ENCODE measurements around the gene OR51B6. TPM values are rescaled to one million over a fixed set of nuclear protein-coding genes. Genes with fewer than 3 reads are reported as not detected.

The OR51B6 gene
- total and polyA plus RNA-seq, 4 donors: not detected

DNA sequence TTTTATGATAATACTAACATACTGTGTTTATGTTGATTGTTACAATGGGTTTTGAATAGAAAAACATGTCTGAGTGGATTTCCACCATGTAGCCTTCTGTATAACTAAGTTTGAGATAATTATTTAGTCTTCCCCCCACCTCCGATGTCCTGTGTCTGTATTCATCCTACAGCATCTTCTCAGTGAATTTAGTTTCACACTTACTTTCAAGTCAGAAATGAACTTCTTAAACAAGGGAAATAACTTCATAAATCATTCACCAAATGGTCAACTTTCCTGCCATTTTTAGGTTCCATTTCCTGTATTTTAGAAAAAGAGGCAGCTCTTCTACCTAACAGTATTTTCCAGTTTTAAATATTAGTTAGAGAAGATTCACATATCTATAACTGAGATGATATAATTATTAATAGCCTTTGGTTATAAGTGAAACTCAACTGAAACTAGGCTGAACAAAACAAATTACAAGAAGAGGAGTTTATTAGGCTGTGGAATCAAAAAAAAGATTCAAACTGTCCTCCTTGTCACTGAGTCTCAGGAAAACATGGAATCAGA, 11.5 kb upstream of the OR51B6 start:
- no peaks in the 10 kb centered on the region for H3K4me1 ChIP-seq (ENCODE audit: control insufficient read depth in 5 of 5, insufficient read depth in 5 of 5, low read length in 5 of 5)
- H3K36me3 ChIP-seq (ENCODE audit: control insufficient read depth in 4 of 4, insufficient read depth in 4 of 4, low read length in 4 of 4): no peaks in the 10 kb centered on the region
- no peak for ATAC-seq (ENCODE audit: insufficient read depth, low FRiP score)
- no peak overlapping the region for H3K4me3 ChIP-seq
- 66 to 84% methylated on average over 1 of the region's 1 CpG for WGBS, 2 donors
- no peak overlapping the region for H3K27ac ChIP-seq (ENCODE audit: low read depth in 1 of 2, low read length in 1 of 2)
- no peak for DNase-seq
- no peaks in the 10 kb centered on the region for H3K27me3 ChIP-seq (ENCODE audit: control insufficient read depth in 3 of 3, insufficient read depth in 3 of 3, low read length in 2 of 3)
- H3K9ac ChIP-seq (ENCODE audit: insufficient read depth in 1 of 2, low read length in 2 of 2): no peak overlapping the region
- TF ChIP-seq, protein P1, sequence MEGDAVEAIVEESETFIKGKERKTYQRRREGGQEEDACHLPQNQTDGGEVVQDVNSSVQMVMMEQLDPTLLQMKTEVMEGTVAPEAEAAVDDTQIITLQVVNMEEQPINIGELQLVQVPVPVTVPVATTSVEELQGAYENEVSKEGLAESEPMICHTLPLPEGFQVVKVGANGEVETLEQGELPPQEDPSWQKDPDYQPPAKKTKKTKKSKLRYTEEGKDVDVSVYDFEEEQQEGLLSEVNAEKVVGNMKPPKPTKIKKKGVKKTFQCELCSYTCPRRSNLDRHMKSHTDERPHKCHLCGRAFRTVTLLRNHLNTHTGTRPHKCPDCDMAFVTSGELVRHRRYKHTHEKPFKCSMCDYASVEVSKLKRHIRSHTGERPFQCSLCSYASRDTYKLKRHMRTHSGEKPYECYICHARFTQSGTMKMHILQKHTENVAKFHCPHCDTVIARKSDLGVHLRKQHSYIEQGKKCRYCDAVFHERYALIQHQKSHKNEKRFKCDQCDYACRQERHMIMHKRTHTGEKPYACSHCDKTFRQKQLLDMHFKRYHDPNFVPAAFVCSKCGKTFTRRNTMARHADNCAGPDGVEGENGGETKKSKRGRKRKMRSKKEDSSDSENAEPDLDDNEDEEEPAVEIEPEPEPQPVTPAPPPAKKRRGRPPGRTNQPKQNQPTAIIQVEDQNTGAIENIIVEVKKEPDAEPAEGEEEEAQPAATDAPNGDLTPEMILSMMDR (IDR thresholded peaks at IDR 0.05; ENCODE audit: control extremely low read depth, extremely low read depth): no peak
- H3K9me3 ChIP-seq (ENCODE audit: control insufficient read depth in 4 of 4, insufficient read depth in 3 of 4, low read length in 3 of 4): no peaks in the 10 kb centered on the region

DNA sequence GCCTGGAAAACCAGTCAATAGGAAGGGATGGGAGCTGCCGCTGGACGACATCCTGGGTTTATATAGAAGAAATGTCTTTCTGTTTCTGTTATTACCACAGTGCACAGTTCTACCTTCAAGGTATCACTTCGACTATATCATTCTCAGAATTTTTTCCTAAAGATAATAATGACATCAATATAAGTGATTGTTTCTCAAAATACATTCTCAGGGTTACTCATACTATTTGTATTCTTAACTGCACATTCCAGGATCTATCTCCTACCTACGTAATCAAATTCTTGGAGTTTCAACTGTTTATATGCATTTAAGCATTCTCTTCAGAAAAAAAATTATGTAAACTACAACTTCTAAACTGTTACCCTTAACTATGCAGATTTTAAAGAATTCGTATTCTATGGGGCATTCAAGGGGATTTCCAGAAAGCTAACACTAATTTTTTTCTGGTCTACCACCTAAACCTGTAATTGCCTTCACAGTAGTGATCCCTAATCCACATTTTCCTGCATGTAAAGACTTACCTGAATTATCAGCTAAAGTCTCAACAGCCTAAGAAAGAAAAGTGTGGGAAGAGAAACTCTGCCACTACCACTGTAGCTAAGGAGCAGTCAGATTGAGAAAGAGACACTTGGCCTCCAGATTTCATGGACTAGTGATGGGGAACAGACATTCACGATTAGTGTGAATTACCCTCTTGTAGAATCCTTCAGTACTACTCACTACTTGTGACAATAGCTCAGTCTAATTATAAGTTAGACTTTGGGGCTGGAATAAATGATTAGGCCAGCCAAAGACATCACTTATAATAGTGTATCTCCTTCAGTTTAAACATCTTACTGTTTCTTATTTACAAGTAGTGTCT, 7.6 kb upstream of the OR51B6 start, which contains the start of gene OR51B5:
TSS of gene OR51B5 (minus strand) at position 51 of the 862 bp plus-strand sequence. CDS start at position 51, 0 bp downstream.
- DNase-seq (no peak), ATAC-seq (ENCODE audit: insufficient read depth, low FRiP score) (no peak)
- Histone ChIP-seq H3K27ac (ENCODE audit: low read depth in 1 of 2, low read length in 1 of 2) (no peak within 1 kb of the TSS), H3K9me3 (ENCODE audit: control insufficient read depth in 4 of 4, insufficient read depth in 3 of 4, low read length in 3 of 4) (no peaks in the 10 kb centered on the region), H3K4me3 (no peak within 1 kb of the TSS), H3K9ac (ENCODE audit: insufficient read depth in 1 of 2, low read length in 2 of 2) (no peak within 1 kb of the TSS), H3K4me1 (ENCODE audit: control insufficient read depth in 5 of 5, insufficient read depth in 5 of 5, low read length in 5 of 5) (no peaks in the 10 kb centered on the region), H3K36me3 (ENCODE audit: control insufficient read depth in 4 of 4, insufficient read depth in 4 of 4, low read length in 4 of 4) (no peaks in the 10 kb centered on the region), H3K27me3 (ENCODE audit: control insufficient read depth in 3 of 3, insufficient read depth in 3 of 3, low read length in 2 of 3) (no peaks in the 10 kb centered on the region)
- WGBS, 2 donors: 74 to 83% methylated on average over 6 of the region's 6 CpGs
- TF ChIP-seq, protein P1 (IDR thresholded peaks at IDR 0.05; ENCODE audit: control extremely low read depth, extremely low read depth): no peak

DNA sequence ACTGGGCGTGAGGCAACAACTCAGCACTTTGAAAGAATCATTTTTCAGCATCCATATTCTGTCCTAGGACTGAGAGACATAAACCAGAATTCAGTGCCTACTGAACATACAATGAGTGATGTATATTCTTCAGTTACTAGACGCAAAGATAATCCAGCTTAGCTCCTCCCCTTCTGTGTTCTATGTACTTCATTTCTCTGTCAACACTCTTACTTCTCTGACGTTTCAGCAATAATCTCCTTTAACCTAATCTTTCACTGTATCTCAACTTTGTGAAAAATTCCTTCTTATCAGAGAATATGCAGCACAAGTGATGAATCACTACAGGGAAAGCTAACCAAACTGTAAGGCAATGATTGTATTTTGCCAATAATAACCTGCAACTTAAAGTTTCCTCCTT, 5.5 kb upstream of the OR51B6 start:
- 61 to 77% methylated on average over 3 of the region's 3 CpGs for WGBS, 2 donors
- no peak for ATAC-seq (ENCODE audit: insufficient read depth, low FRiP score)
- TF ChIP-seq, protein P1 (IDR thresholded peaks at IDR 0.05; ENCODE audit: control extremely low read depth, extremely low read depth): no peak

More for the DNA sequence above, 5.5 kb upstream of the OR51B6 start:
- H3K9ac ChIP-seq (ENCODE audit: insufficient read depth in 1 of 2, low read length in 2 of 2): no peak overlapping the region
- H3K4me1 ChIP-seq (ENCODE audit: control insufficient read depth in 5 of 5, insufficient read depth in 5 of 5, low read length in 5 of 5): no peaks in the 10 kb centered on the region
- no peaks in the 10 kb centered on the region for H3K36me3 ChIP-seq (ENCODE audit: control insufficient read depth in 4 of 4, insufficient read depth in 4 of 4, low read length in 4 of 4)
- H3K27ac ChIP-seq (ENCODE audit: low read depth in 1 of 2, low read length in 1 of 2): no peak overlapping the region
- no peak overlapping the region for H3K4me3 ChIP-seq
- H3K27me3 ChIP-seq (ENCODE audit: control insufficient read depth in 3 of 3, insufficient read depth in 3 of 3, low read length in 2 of 3): peaks cover 0 to 3% (median 0%) of the 10 kb centered on the region in 3 donors
- no peak for DNase-seq
- H3K9me3 ChIP-seq (ENCODE audit: control insufficient read depth in 4 of 4, insufficient read depth in 3 of 4, low read length in 3 of 4): no peaks in the 10 kb centered on the region
